ENCODE measurements around the gene TCP1. TPM values are rescaled to one million over a fixed set of nuclear protein-coding genes. Genes with fewer than 3 reads are reported as not detected.
"Not testable (repeated sequence)": the region's sequence is repeated elsewhere in the genome, so short reads cannot be mapped to it uniquely, and the experiment has no call there.

The TCP1 gene
- total and polyA plus RNA-seq, 2 donors (not counting 3 experiments of a cell fraction or from before 2014, with no cell fraction given), result 168 to 302 TPM

- Histone ChIP-seq H3K27ac (ENCODE audit: insufficient read depth, low read depth, low read length) (no peak overlapping the region), H3K36me3 (ENCODE audit: control insufficient read depth in 2 of 2, extremely low read depth in 1 of 2, insufficient read depth in 2 of 2, low read length in 2 of 2) (peaks cover 5 to 11% of the 10 kb centered on the region in 2 experiments), H3K79me2 (ENCODE audit: control insufficient read depth, insufficient read depth, low read length) (peaks cover 15% of the 10 kb centered on the region), H3K4me1 (ENCODE audit: control insufficient read depth, extremely low read depth, insufficient read depth, low read length) (no peaks in the 10 kb centered on the region), H4K20me1 (replicated peaks; ENCODE audit: control insufficient read depth, extremely low read depth, insufficient read depth, low read length) (peaks cover 2% of the 10 kb centered on the region), H3K9me1 (replicated peaks; ENCODE audit: control insufficient read depth, extremely low read depth, insufficient read depth, low read length) (no peaks in the 10 kb centered on the region), H3K4me3 (replicated peaks in 1 of 3; ENCODE audit: insufficient read depth in 1 of 3, low read depth in 1 of 3, low read length in 3 of 3) (no peak overlapping the region), H2AFZ (ENCODE audit: low read depth, low read length) (no peak overlapping the region), H3K9me3 (replicated peaks; ENCODE audit: control insufficient read depth, insufficient read depth, low read length) (no peaks in the 10 kb centered on the region), H3K27me3 (ENCODE audit: control insufficient read depth in 2 of 2, insufficient read depth in 2 of 2, low read length in 2 of 2) (no peaks in the 10 kb centered on the region), H3K4me2 (ENCODE audit: insufficient read depth, low read length) (no peak overlapping the region), H3K9ac (replicated peaks; ENCODE audit: extremely low read depth, insufficient read depth, low read length) (no peak overlapping the region)
- dilution Hi-C loops (cut with MboI; ENCODE audit: extremely low pct_ligation_motif_present, low sequenced_read_pairs), result no loop called here
- DNase-seq (ENCODE audit: low read depth, low spot score) (no peak), FAIRE-seq (no peak)
- CTCF ChIA-PET, result no interaction called here
- no peak for TF ChIP-seq GATA2 (IDR thresholded peaks at IDR 0.05; ENCODE audit: insufficient read depth, insufficient read length, low read depth, low read length)
- no peak for TF ChIP-seq FOS (IDR thresholded peaks at IDR 0.05; ENCODE audit: borderline replicate concordance, insufficient read depth, low read length)
- no peak for TF ChIP-seq POLR2A (IDR thresholded peaks at IDR 0.05; ENCODE audit: low read depth, low read length)
- no peak for TF ChIP-seq EZH2 (IDR thresholded peaks at IDR 0.05; ENCODE audit: borderline replicate concordance, low read depth, low read length, severe bottlenecking)
- no peak for TF ChIP-seq POLR2AphosphoS5 (IDR thresholded peaks at IDR 0.05; ENCODE audit: insufficient read depth, low read depth, low read length)
- BruUV-seq (replicated peaks), result no TSS peak
- POLR2A ChIA-PET, result no interaction called here
- intact Hi-C loops (cut with micrococcal nuclease), result loop anchor here (10.0 kb wide), 1 partner anchor 307 kb away; no protein-coding TSS in a partner anchor
Measured at GRCh38 chr6:159797554-159797953, 8.2 kb upstream of the TCP1 start.

- dilution Hi-C loops (cut with MboI; ENCODE audit: extremely low pct_ligation_motif_present, low sequenced_read_pairs); H3K4me2 ChIP-seq (ENCODE audit: insufficient read depth, low read length); H3K9ac ChIP-seq (replicated peaks; ENCODE audit: extremely low read depth, insufficient read depth, low read length); H4K20me1 ChIP-seq (replicated peaks; ENCODE audit: control insufficient read depth, extremely low read depth, insufficient read depth, low read length); FAIRE-seq; BruUV-seq (replicated peaks); H3K27me3 ChIP-seq (ENCODE audit: control insufficient read depth in 2 of 2, insufficient read depth in 2 of 2, low read length in 2 of 2); POLR2A ChIA-PET; H3K4me3 ChIP-seq (replicated peaks in 1 of 3; ENCODE audit: insufficient read depth in 1 of 3, low read depth in 1 of 3, low read length in 3 of 3); H2AFZ ChIP-seq (ENCODE audit: low read depth, low read length); H3K9me3 ChIP-seq (replicated peaks; ENCODE audit: control insufficient read depth, insufficient read depth, low read length); H3K9me1 ChIP-seq (replicated peaks; ENCODE audit: control insufficient read depth, extremely low read depth, insufficient read depth, low read length); DNase-seq (ENCODE audit: low read depth, low spot score); CTCF ChIA-PET; H3K27ac ChIP-seq (ENCODE audit: insufficient read depth, low read depth, low read length): not testable (repeated sequence)
- intact Hi-C loops (cut with micrococcal nuclease), result loop anchor here (5.0 to 10.0 kb wide), 2 partner anchors 310 to 662 kb away; no protein-coding TSS in a partner anchor
- Histone ChIP-seq H3K4me1 (ENCODE audit: control insufficient read depth, extremely low read depth, insufficient read depth, low read length) (peaks cover 13% of the 10 kb centered on the region), H3K36me3 (ENCODE audit: control insufficient read depth in 2 of 2, extremely low read depth in 1 of 2, insufficient read depth in 2 of 2, low read length in 2 of 2) (peaks cover 5 to 11% of the 10 kb centered on the region in 2 experiments), H3K79me2 (ENCODE audit: control insufficient read depth, insufficient read depth, low read length) (peaks cover 37% of the 10 kb centered on the region)
Measured at GRCh38 chr6:159794976-159795375, 5.6 kb upstream of the TCP1 start.
